ENCODE measurements around the gene DNAH2. TPM values are rescaled to one million over a fixed set of nuclear protein-coding genes. Genes with fewer than 3 reads are reported as not detected.

Gene DNAH2
- total and polyA plus RNA-seq, 9 of the 15 experiments (the other 6 are each of a cell fraction or from before 2014, with no cell fraction given) = 0.03 TPM; not detected in 8

DNA sequence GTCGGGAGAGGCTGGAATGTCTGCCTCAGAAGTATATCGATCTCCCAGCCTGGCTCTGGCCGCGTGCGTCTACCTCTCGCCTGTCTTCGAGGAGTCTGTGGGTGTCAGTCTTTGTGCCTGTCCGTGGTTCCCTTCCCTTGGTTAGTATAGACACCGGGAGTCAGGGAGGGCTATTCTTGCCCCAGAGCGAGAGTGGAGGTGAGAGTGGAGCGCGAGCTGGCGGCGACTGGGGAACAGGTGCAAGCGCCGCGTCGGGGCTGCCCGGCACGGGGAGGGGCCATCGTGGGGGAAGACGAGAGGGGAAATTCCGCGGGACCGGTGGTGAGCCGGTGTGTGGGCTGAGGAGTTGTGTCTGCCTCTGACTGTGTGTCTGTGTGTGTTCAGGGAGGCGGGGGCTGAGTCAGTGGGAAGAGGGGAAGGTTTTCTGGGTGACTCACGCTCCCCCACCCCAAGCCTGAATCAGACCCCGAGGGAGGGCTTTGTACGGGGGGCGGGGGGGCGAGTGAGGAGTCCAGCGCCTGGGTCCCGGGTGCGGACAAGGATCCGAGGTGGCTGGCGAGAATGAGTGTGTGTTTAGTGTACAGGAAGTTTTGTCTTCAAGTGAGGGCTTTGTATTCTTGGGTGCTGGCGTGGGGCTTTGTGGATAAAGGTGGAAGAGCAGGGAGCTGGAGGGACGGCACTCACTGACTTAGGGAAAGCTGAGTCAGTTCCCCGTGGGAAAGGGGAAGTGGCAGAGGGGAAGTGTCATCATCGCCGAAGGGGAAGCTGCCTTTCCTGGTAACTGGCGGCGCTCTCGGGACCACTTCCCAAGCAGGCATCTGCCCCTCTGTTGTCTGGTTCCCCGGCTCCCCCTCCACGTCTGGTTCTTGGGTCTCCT lies 125.1 kb downstream of the DNAH2 start (continued):
- TF ChIP-seq, protein P1, sequence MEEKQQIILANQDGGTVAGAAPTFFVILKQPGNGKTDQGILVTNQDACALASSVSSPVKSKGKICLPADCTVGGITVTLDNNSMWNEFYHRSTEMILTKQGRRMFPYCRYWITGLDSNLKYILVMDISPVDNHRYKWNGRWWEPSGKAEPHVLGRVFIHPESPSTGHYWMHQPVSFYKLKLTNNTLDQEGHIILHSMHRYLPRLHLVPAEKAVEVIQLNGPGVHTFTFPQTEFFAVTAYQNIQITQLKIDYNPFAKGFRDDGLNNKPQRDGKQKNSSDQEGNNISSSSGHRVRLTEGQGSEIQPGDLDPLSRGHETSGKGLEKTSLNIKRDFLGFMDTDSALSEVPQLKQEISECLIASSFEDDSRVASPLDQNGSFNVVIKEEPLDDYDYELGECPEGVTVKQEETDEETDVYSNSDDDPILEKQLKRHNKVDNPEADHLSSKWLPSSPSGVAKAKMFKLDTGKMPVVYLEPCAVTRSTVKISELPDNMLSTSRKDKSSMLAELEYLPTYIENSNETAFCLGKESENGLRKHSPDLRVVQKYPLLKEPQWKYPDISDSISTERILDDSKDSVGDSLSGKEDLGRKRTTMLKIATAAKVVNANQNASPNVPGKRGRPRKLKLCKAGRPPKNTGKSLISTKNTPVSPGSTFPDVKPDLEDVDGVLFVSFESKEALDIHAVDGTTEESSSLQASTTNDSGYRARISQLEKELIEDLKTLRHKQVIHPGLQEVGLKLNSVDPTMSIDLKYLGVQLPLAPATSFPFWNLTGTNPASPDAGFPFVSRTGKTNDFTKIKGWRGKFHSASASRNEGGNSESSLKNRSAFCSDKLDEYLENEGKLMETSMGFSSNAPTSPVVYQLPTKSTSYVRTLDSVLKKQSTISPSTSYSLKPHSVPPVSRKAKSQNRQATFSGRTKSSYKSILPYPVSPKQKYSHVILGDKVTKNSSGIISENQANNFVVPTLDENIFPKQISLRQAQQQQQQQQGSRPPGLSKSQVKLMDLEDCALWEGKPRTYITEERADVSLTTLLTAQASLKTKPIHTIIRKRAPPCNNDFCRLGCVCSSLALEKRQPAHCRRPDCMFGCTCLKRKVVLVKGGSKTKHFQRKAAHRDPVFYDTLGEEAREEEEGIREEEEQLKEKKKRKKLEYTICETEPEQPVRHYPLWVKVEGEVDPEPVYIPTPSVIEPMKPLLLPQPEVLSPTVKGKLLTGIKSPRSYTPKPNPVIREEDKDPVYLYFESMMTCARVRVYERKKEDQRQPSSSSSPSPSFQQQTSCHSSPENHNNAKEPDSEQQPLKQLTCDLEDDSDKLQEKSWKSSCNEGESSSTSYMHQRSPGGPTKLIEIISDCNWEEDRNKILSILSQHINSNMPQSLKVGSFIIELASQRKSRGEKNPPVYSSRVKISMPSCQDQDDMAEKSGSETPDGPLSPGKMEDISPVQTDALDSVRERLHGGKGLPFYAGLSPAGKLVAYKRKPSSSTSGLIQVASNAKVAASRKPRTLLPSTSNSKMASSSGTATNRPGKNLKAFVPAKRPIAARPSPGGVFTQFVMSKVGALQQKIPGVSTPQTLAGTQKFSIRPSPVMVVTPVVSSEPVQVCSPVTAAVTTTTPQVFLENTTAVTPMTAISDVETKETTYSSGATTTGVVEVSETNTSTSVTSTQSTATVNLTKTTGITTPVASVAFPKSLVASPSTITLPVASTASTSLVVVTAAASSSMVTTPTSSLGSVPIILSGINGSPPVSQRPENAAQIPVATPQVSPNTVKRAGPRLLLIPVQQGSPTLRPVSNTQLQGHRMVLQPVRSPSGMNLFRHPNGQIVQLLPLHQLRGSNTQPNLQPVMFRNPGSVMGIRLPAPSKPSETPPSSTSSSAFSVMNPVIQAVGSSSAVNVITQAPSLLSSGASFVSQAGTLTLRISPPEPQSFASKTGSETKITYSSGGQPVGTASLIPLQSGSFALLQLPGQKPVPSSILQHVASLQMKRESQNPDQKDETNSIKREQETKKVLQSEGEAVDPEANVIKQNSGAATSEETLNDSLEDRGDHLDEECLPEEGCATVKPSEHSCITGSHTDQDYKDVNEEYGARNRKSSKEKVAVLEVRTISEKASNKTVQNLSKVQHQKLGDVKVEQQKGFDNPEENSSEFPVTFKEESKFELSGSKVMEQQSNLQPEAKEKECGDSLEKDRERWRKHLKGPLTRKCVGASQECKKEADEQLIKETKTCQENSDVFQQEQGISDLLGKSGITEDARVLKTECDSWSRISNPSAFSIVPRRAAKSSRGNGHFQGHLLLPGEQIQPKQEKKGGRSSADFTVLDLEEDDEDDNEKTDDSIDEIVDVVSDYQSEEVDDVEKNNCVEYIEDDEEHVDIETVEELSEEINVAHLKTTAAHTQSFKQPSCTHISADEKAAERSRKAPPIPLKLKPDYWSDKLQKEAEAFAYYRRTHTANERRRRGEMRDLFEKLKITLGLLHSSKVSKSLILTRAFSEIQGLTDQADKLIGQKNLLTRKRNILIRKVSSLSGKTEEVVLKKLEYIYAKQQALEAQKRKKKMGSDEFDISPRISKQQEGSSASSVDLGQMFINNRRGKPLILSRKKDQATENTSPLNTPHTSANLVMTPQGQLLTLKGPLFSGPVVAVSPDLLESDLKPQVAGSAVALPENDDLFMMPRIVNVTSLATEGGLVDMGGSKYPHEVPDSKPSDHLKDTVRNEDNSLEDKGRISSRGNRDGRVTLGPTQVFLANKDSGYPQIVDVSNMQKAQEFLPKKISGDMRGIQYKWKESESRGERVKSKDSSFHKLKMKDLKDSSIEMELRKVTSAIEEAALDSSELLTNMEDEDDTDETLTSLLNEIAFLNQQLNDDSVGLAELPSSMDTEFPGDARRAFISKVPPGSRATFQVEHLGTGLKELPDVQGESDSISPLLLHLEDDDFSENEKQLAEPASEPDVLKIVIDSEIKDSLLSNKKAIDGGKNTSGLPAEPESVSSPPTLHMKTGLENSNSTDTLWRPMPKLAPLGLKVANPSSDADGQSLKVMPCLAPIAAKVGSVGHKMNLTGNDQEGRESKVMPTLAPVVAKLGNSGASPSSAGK (IDR thresholded peaks at IDR 0.05) = no peak
- TF ChIP-seq TAF1 (IDR thresholded peaks at IDR 0.05; ENCODE audit: control insufficient read depth, extremely low read depth, insufficient read depth, low read length, severe bottlenecking) (peak; percentile 35), KDM4B (IDR thresholded peaks at IDR 0.05; ENCODE audit: borderline replicate concordance in 2 of 2, low read depth in 1 of 2) (no peak), HLTF (IDR thresholded peaks at IDR 0.05) (no peak), ZNF12 (CRISPR knock-in tag; IDR thresholded peaks at IDR 0.05) (no peak), MCM3 (IDR thresholded peaks at IDR 0.05) (no peak), U2AF2 (optimal IDR thresholded peaks at IDR 0.05; ENCODE audit: low read depth, low read length) (no peak), XRCC5 (IDR thresholded peaks at IDR 0.05; ENCODE audit: low read depth, low read length) (no peak), CBX1 (IDR thresholded peaks at IDR 0.05; ENCODE audit: low read depth) (no peak), PYGO2 (tag; IDR thresholded peaks at IDR 0.05) (no peak), ZNF764 (CRISPR knock-in tag; IDR thresholded peaks at IDR 0.05; ENCODE audit: low read depth) (no peak)
- TF ChIP-seq, protein P2, sequence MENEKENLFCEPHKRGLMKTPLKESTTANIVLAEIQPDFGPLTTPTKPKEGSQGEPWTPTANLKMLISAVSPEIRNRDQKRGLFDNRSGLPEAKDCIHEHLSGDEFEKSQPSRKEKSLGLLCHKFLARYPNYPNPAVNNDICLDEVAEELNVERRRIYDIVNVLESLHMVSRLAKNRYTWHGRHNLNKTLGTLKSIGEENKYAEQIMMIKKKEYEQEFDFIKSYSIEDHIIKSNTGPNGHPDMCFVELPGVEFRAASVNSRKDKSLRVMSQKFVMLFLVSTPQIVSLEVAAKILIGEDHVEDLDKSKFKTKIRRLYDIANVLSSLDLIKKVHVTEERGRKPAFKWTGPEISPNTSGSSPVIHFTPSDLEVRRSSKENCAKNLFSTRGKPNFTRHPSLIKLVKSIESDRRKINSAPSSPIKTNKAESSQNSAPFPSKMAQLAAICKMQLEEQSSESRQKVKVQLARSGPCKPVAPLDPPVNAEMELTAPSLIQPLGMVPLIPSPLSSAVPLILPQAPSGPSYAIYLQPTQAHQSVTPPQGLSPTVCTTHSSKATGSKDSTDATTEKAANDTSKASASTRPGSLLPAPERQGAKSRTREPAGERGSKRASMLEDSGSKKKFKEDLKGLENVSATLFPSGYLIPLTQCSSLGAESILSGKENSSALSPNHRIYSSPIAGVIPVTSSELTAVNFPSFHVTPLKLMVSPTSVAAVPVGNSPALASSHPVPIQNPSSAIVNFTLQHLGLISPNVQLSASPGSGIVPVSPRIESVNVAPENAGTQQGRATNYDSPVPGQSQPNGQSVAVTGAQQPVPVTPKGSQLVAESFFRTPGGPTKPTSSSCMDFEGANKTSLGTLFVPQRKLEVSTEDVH (IDR thresholded peaks at IDR 0.05; ENCODE audit: low read depth, partially characterized antibody) = no peak

Data from K562 (cell line).